Measurements from ENCODE around the gene PAWR. TPM values are rescaled to one million over a fixed set of nuclear protein-coding genes. Genes with fewer than 3 reads are reported as not detected.

PAWR gene
- total RNA-seq, 2 donors from 2014 or later = 4.4 to 18.5 TPM

DNA sequence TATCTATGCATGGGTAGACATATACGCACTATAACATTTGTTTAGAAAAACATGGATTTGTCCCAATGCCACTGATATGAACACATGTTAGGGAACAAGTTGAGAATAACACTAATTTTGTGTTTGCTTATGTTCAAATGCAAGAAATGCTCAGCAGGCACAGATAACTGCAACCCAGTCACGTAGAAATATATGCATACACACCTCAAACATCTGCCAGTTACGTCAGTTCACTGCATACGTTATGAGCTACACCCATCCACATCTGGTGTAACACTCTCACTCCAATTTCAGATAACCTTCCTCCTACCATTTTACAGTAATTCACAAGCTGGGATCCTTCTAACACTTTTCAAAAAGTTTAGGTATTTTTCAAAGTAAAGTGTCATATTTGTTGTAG is 10.7 kb downstream of the PAWR start:
- H3K27me3 Mint-ChIP-seq (ENCODE audit: low read depth) = no peaks in the 10 kb centered on the region
- ATAC-seq (replicated peaks in 1 of 2) (no peak), DNase-seq (no peak)
- no peaks in the 10 kb centered on the region for H3K36me3 Mint-ChIP-seq (ENCODE audit: insufficient read depth in 2 of 2)
- no peaks in the 10 kb centered on the region for H3K9me3 Mint-ChIP-seq
- no peaks in the 10 kb centered on the region for H3K4me1 Mint-ChIP-seq (ENCODE audit: low read depth)
- no peak overlapping the region for H3K4me3 Mint-ChIP-seq
- H3K27ac Mint-ChIP-seq = no peak overlapping the region

- peaks cover 7% of the 10 kb centered on the region for H3K4me1 Mint-ChIP-seq (ENCODE audit: low read depth)
- H3K27me3 Mint-ChIP-seq (ENCODE audit: low read depth) = no peaks in the 10 kb centered on the region
- DNase-seq (no peak), ATAC-seq (replicated peaks in 1 of 2) (no peak)
- no peaks in the 10 kb centered on the region for H3K36me3 Mint-ChIP-seq (ENCODE audit: insufficient read depth in 2 of 2)
- no peak overlapping the region for H3K4me3 Mint-ChIP-seq
- H3K27ac Mint-ChIP-seq = no peak overlapping the region
- H3K9me3 Mint-ChIP-seq = no peaks in the 10 kb centered on the region
These were observed 12.5 kb downstream of the PAWR start for GRCh38 chr12:79678306-79678705.

DNA sequence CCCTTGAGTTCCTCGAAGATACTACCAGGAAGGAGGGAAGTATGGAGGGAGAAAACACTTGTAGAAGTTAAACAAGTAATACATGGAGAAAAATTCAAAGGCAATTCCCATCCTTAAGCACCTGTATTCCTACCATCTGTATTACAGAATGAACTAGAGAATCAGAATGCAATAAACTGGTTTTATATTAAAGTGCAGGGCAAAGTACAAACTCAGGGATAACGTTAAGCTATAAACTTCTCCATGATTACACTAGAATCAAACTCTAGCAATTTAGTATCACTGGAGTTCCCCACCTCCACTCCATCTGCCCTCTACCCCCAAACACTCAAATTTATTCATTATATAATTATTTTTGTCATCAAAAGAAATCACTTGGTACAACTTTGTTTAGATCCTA is 13.1 kb downstream of the PAWR start:
- ATAC-seq (replicated peaks in 1 of 2) = no peak
- H3K36me3 Mint-ChIP-seq (ENCODE audit: insufficient read depth in 2 of 2) = no peaks in the 10 kb centered on the region

DNA sequence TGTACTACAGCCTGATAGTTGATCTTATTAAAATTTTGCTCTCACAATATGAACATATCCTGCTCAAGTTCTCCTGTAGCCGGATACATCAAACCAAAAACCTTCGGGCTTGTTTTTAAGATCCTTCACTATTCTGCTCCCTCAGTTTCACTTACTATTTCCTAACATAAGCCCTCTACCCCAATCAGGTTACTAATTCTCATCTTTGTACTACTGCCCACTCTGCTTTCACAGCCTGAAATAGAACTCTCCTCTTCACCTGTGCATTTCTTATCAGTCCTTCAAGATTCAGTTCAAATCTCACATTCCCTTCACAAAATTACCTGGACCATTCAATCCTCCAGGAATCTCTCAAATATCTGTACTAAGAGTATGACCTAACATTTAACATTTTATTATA is 14.2 kb downstream of the PAWR start:
- no peak for ATAC-seq (replicated peaks in 1 of 2)
- H3K9me3 Mint-ChIP-seq = peaks cover 0 to 3% of the 10 kb centered on the region in 2 donors
- peaks cover 0 to 3% of the 10 kb centered on the region in 2 donors for H3K36me3 Mint-ChIP-seq (ENCODE audit: insufficient read depth in 2 of 2)

More for the DNA sequence above, 13.1 kb downstream of the PAWR start:
- H3K9me3 Mint-ChIP-seq = no peaks in the 10 kb centered on the region
- H3K4me3 Mint-ChIP-seq = no peak overlapping the region
- DNase-seq = no peak
- no peaks in the 10 kb centered on the region for H3K27me3 Mint-ChIP-seq (ENCODE audit: low read depth)
- H3K27ac Mint-ChIP-seq = no peak overlapping the region
- peaks cover 9% of the 10 kb centered on the region for H3K4me1 Mint-ChIP-seq (ENCODE audit: low read depth)

GRCh38 chr12:79674629-79675028 is 16.1 kb downstream of the PAWR start:
- Mint-ChIP-seq H3K27me3 (ENCODE audit: low read depth) (no peaks in the 10 kb centered on the region), H3K36me3 (ENCODE audit: insufficient read depth in 2 of 2) (peaks cover 0 to 3% of the 10 kb centered on the region in 2 donors)

More for the DNA sequence above, 14.2 kb downstream of the PAWR start:
- H3K4me1 Mint-ChIP-seq (ENCODE audit: low read depth) = peaks cover 9% of the 10 kb centered on the region
- H3K4me3 Mint-ChIP-seq = no peak overlapping the region
- H3K27me3 Mint-ChIP-seq (ENCODE audit: low read depth) = no peaks in the 10 kb centered on the region
- no peak overlapping the region for H3K27ac Mint-ChIP-seq
- no peak for DNase-seq

DNA sequence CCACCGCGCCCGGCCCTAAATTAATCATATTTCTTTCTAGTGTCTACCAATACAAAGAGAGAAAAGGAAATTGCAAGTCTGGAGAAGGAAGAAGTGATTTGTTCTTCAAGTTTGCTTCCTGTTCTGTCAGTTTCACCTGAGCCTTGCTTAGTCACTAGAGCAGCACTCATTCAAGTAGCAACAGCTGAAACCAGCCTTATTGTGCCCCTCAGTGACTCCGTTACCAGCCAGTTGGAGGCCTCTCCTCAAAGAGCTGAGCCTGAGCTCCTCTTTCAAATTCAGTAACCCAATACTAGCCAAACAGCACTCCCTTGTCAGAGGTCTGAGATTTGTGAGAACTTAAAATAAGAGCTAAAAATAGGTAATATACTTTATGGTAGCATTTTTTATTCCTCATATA is 17.4 kb downstream of the PAWR start:
- Mint-ChIP-seq H3K4me3 (no peak overlapping the region), H3K27ac (no peak overlapping the region), H3K27me3 (ENCODE audit: low read depth) (no peaks in the 10 kb centered on the region), H3K9me3 (peaks cover 0 to 3% of the 10 kb centered on the region in 2 donors), H3K36me3 (ENCODE audit: insufficient read depth in 2 of 2) (peaks cover 0 to 3% of the 10 kb centered on the region in 2 donors), H3K4me1 (ENCODE audit: low read depth) (peaks cover 9% of the 10 kb centered on the region)
- ATAC-seq (replicated peaks in 1 of 2) = peak; percentile 45 to 83
- DNase-seq = peak in 1 of 2 donors; percentile 7

More at GRCh38 chr12:79674629-79675028, 16.1 kb downstream of the PAWR start:
- Mint-ChIP-seq H3K27ac (no peak overlapping the region), H3K9me3 (peaks cover 0 to 3% of the 10 kb centered on the region in 2 donors), H3K4me3 (no peak overlapping the region), H3K4me1 (ENCODE audit: low read depth) (peaks cover 9% of the 10 kb centered on the region)
- DNase-seq (no peak), ATAC-seq (replicated peaks in 1 of 2) (peak in 1 of 2 donors; percentile 27)

GRCh38 chr12:79668113-79668512 is 22.7 kb downstream of the PAWR start:
- Mint-ChIP-seq H3K9me3 (peaks cover 0 to 3% of the 10 kb centered on the region in 2 donors), H3K36me3 (ENCODE audit: insufficient read depth in 2 of 2) (peaks cover 0 to 3% of the 10 kb centered on the region in 2 donors), H3K27me3 (ENCODE audit: low read depth) (no peaks in the 10 kb centered on the region), H3K27ac (no peak overlapping the region), H3K4me3 (no peak overlapping the region), H3K4me1 (ENCODE audit: low read depth) (peaks cover under 1% of the 10 kb centered on the region)
- DNase-seq = no peak
- no peak for ATAC-seq (replicated peaks in 1 of 2)

- no peak for DNase-seq
- Mint-ChIP-seq H3K4me1 (ENCODE audit: low read depth) (no peaks in the 10 kb centered on the region), H3K4me3 (no peak overlapping the region), H3K9me3 (no peaks in the 10 kb centered on the region), H3K36me3 (ENCODE audit: insufficient read depth in 2 of 2) (no peaks in the 10 kb centered on the region), H3K27ac (no peak overlapping the region), H3K27me3 (ENCODE audit: low read depth) (no peaks in the 10 kb centered on the region)
- ATAC-seq (replicated peaks in 1 of 2) = no peak
These were observed 25.4 kb downstream of the PAWR start for GRCh38 chr12:79665212-79665887.

GRCh38 chr12:79664518-79664917 is 26.2 kb downstream of the PAWR start:
- Mint-ChIP-seq H3K27me3 (ENCODE audit: low read depth) (no peaks in the 10 kb centered on the region), H3K27ac (no peak overlapping the region), H3K4me1 (ENCODE audit: low read depth) (no peaks in the 10 kb centered on the region), H3K9me3 (no peaks in the 10 kb centered on the region), H3K4me3 (no peak overlapping the region), H3K36me3 (ENCODE audit: insufficient read depth in 2 of 2) (no peaks in the 10 kb centered on the region)
- DNase-seq = no peak
- ATAC-seq (replicated peaks in 1 of 2) = no peak

- Mint-ChIP-seq H3K27me3 (ENCODE audit: low read depth) (no peaks in the 10 kb centered on the region), H3K9me3 (no peaks in the 10 kb centered on the region), H3K36me3 (ENCODE audit: insufficient read depth in 2 of 2) (no peaks in the 10 kb centered on the region), H3K27ac (no peak overlapping the region), H3K4me3 (no peak overlapping the region), H3K4me1 (ENCODE audit: low read depth) (no peaks in the 10 kb centered on the region)
- no peak for ATAC-seq (replicated peaks in 1 of 2)
- no peak for DNase-seq
These were observed 28.5 kb downstream of the PAWR start for GRCh38 chr12:79662046-79662811.

DNA sequence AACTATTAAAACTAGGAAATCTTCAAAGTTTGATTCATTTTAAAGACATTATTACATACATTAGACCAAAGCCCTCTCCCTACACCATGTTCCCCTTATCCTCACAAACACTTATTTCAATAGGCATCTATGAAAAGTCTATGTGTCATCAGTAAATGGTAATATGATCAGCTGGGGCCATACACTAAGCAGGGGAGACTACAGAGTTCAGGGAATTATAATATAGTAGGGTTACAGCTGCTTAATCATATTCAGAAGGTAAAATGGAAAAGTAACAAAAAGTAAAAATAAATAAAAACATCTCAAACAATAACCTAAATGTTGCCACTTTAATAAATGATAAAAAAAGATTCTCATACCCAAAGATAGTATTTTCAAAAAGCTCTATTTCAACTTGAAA is 29.1 kb downstream of the PAWR start:
- DNase-seq (no peak), ATAC-seq (replicated peaks in 1 of 2) (no peak)
- Mint-ChIP-seq H3K4me1 (ENCODE audit: low read depth) (no peaks in the 10 kb centered on the region), H3K4me3 (no peak overlapping the region), H3K27me3 (ENCODE audit: low read depth) (no peaks in the 10 kb centered on the region), H3K36me3 (ENCODE audit: insufficient read depth in 2 of 2) (no peaks in the 10 kb centered on the region), H3K9me3 (no peaks in the 10 kb centered on the region), H3K27ac (no peak overlapping the region)

- ATAC-seq (replicated peaks in 1 of 2) = no peak
- no peaks in the 10 kb centered on the region for H3K4me1 Mint-ChIP-seq (ENCODE audit: low read depth)
- no peaks in the 10 kb centered on the region for H3K36me3 Mint-ChIP-seq (ENCODE audit: insufficient read depth in 2 of 2)
- H3K27ac Mint-ChIP-seq = no peak overlapping the region
- peaks cover 0 to 2% of the 10 kb centered on the region in 2 donors for H3K9me3 Mint-ChIP-seq
- DNase-seq = no peak
- no peaks in the 10 kb centered on the region for H3K27me3 Mint-ChIP-seq (ENCODE audit: low read depth)
- no peak overlapping the region for H3K4me3 Mint-ChIP-seq
These were observed 30.8 kb downstream of the PAWR start for GRCh38 chr12:79659961-79660431.

DNA sequence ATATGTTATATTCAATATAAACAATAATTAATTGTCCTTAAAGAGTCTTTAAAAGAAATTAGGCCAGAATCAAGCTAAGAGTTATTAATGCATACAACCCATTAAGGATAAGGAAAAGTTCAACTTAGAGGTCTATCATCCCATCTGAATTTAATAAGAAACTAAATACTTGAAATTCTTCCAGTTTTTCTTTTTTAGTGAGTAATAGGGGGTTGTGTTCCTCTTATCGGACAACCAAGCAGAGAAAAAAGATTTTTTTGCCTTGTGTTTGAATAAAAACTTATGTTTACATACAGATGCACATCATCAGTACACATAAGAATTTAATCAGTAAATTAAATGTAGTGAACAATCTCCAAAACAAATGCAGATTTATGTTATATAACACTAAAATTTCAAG is 32.5 kb downstream of the PAWR start:
- H3K4me3 Mint-ChIP-seq = no peak overlapping the region
- H3K9me3 Mint-ChIP-seq = peaks cover 0 to 2% of the 10 kb centered on the region in 2 donors
- H3K4me1 Mint-ChIP-seq (ENCODE audit: low read depth) = no peaks in the 10 kb centered on the region
- ATAC-seq (replicated peaks in 1 of 2) = no peak
- no peak overlapping the region for H3K27ac Mint-ChIP-seq
- no peaks in the 10 kb centered on the region for H3K27me3 Mint-ChIP-seq (ENCODE audit: low read depth)
- no peak for DNase-seq
- H3K36me3 Mint-ChIP-seq (ENCODE audit: insufficient read depth in 2 of 2) = no peaks in the 10 kb centered on the region
